ENCODE data around the gene MAML3. TPM values are rescaled to one million over a fixed set of nuclear protein-coding genes. Genes with fewer than 3 reads are reported as not detected.

The MAML3 gene
- polyA plus RNA-seq, 4 donors = 1.4 to 10.3 (median 3.4) TPM

DNA sequence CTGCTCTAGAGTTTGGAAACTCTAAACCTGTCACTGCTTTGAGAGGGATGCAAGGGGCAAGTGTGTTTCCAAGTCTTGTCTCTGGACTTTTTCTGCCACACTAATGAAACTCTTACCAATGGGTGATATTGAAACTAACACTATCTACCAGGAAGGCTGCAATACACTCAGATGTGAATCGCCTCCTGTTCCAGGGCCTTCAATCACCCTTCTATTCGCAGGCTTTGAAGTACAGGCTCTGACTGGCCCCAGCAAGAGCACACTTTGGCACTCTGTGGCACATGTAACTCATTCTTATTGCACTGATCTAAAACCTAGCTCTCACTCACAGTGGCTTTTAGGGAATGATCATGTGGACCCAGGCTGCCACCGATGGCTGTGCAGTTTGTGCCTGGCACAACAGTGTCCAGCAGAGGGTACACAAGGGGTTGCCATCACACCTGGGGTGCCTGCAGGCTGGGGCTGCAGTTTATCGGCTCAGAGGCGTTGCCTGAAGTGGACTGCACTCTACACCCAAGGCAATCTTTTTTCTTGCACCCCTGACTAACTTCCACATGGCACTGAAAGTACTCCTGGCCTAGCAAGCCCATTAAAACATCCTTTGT, 277.5 kb downstream of the MAML3 start:
- peak in 1 of 2 donors; percentile 28 for DNase-seq
- WGBS, 3 donors = 12 to 50% (median 23%) methylated on average over 5 of the region's 5 CpGs
- Histone ChIP-seq H3K4me3 (ENCODE audit: low read depth in 1 of 3, low read length in 3 of 3) (no peak overlapping the region), H3K27me3 (ENCODE audit: control insufficient read depth in 3 of 3, insufficient read depth in 3 of 3, low read length in 3 of 3) (peaks cover 0 to 2% (median 0%) of the 10 kb centered on the region in 3 donors), H3K27ac (ENCODE audit: low read depth in 1 of 3, low read length in 2 of 3) (no peak overlapping the region), H3K4me1 (ENCODE audit: control insufficient read depth in 3 of 3, insufficient read depth in 2 of 3, low read depth in 1 of 3, low read length in 2 of 3) (peaks cover 0 to 2% (median 0%) of the 10 kb centered on the region in 3 donors), H3K9me3 (ENCODE audit: control insufficient read depth in 2 of 2, insufficient read depth in 1 of 2, low read depth in 1 of 2, low read length in 1 of 2) (peaks cover 0 to 4% of the 10 kb centered on the region in 2 donors), H3K36me3 (ENCODE audit: control insufficient read depth in 3 of 3, insufficient read depth in 2 of 3, low read depth in 1 of 3, low read length in 3 of 3) (peaks cover 0 to 3% (median 0%) of the 10 kb centered on the region in 3 donors)
- no peak for FAIRE-seq

DNA sequence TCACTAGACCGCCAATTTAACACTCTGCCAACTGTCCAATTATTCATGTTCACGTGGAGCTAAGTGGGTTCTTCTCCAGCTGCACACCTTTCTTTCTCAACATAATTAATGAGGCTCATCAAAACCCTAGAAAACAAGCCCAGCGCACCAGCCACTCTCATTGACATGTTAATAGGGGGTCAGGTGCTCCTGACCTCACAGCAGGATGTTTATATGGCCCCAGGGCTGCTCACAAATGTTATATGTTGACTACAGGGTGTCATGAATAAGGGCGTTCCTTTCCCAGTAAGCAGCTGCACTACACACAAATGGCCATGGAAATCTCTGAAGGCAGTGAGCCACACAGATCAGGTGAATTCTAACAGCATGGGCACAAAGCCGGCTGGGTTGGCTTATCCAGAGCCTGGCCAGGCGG, 278.6 kb downstream of the MAML3 start:
- Histone ChIP-seq H3K4me1 (ENCODE audit: control insufficient read depth in 3 of 3, insufficient read depth in 2 of 3, low read depth in 1 of 3, low read length in 2 of 3) (peaks cover 0 to 2% (median 0%) of the 10 kb centered on the region in 3 donors), H3K27me3 (ENCODE audit: control insufficient read depth in 3 of 3, insufficient read depth in 3 of 3, low read length in 3 of 3) (no peaks in the 10 kb centered on the region), H3K36me3 (ENCODE audit: control insufficient read depth in 3 of 3, insufficient read depth in 2 of 3, low read depth in 1 of 3, low read length in 3 of 3) (peaks cover 0 to 3% (median 0%) of the 10 kb centered on the region in 3 donors), H3K27ac (ENCODE audit: low read depth in 1 of 3, low read length in 2 of 3) (no peak overlapping the region), H3K4me3 (ENCODE audit: low read depth in 1 of 3, low read length in 3 of 3) (no peak overlapping the region), H3K9me3 (ENCODE audit: control insufficient read depth in 2 of 2, insufficient read depth in 1 of 2, low read depth in 1 of 2, low read length in 1 of 2) (peaks cover 0 to 4% of the 10 kb centered on the region in 2 donors)
- no peak for DNase-seq
- FAIRE-seq = no peak
- WGBS, 3 donors = 88 to 96% (median 92%) methylated on average over 6 of the region's 6 CpGs

DNA sequence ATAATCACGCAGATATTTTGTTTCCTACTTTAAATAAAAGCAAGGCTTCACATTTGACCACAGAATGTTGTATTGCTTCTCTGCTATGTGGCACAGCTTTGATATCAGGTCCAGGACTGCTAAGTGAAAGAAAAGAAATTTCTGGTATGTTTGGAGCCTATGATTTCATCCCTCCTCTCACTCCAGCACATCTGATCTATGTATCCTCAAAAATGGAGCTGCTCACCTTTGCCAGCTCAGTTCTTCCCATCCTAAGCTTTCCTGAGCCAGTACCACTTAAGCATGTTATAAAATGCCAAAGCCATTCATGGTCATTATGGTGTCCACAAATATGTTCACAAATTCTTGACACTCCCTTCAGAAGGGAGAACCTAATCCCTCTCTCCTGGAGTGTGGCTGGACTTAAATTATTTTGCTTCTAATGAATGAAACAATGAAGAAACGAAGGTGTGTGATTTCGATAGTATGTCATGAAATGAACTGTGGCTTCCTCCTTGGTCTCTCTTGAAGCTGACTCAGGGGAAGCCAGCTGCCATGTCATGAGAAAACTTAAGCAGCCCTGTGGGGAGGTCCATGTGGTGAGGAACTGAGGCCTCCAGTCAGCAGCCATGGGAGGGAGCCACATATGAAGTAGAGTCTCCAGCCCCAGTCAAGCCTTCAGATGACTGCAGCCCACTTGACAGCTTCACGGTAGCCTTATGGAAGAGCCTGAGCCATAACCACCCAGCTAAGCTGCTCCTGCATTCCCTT, 280.7 kb downstream of the MAML3 start:
- H3K9me3 ChIP-seq (ENCODE audit: control insufficient read depth in 2 of 2, insufficient read depth in 1 of 2, low read depth in 1 of 2, low read length in 1 of 2) = peaks cover 0 to 4% of the 10 kb centered on the region in 2 donors
- peaks cover 0 to 2% (median 0%) of the 10 kb centered on the region in 3 donors for H3K4me1 ChIP-seq (ENCODE audit: control insufficient read depth in 3 of 3, insufficient read depth in 2 of 3, low read depth in 1 of 3, low read length in 2 of 3)
- peaks cover 0 to 3% (median 0%) of the 10 kb centered on the region in 3 donors for H3K36me3 ChIP-seq (ENCODE audit: control insufficient read depth in 3 of 3, insufficient read depth in 2 of 3, low read depth in 1 of 3, low read length in 3 of 3)
- no peak overlapping the region for H3K4me3 ChIP-seq (ENCODE audit: low read depth in 1 of 3, low read length in 3 of 3)
- DNase-seq (no peak), FAIRE-seq (no peak)
- no peaks in the 10 kb centered on the region for H3K27me3 ChIP-seq (ENCODE audit: control insufficient read depth in 3 of 3, insufficient read depth in 3 of 3, low read length in 3 of 3)
- H3K27ac ChIP-seq (ENCODE audit: low read depth in 1 of 3, low read length in 2 of 3) = no peak overlapping the region
- WGBS, 3 donors = 91 to 95% (median 93%) methylated on average over 4 of the region's 4 CpGs

DNA sequence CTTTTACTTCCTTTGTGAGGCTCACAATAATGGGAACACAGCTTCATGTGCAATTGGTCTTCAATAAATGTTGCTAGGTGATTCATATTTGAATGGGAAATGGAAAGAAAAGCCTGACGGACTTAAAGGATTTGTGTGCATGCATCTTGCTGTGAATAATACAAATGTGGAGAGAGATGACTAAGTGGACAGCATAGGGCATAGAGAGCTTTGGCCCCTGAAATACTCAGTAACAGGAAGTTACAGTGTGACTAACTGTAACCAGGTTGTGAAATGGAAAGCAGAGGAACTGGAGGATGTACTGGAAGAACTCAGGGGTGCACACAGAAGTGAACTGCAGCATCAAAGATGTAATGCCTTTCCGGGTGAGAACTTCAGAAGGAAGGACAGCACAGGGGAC, 281.7 kb downstream of the MAML3 start:
- no peak overlapping the region for H3K4me3 ChIP-seq (ENCODE audit: low read depth in 1 of 3, low read length in 3 of 3)
- H3K9me3 ChIP-seq (ENCODE audit: control insufficient read depth in 2 of 2, insufficient read depth in 1 of 2, low read depth in 1 of 2, low read length in 1 of 2) = peaks cover 0 to 4% of the 10 kb centered on the region in 2 donors
- H3K36me3 ChIP-seq (ENCODE audit: control insufficient read depth in 3 of 3, insufficient read depth in 2 of 3, low read depth in 1 of 3, low read length in 3 of 3) = peaks cover 0 to 3% (median 0%) of the 10 kb centered on the region in 3 donors
- no peak overlapping the region for H3K27ac ChIP-seq (ENCODE audit: low read depth in 1 of 3, low read length in 2 of 3)
- H3K4me1 ChIP-seq (ENCODE audit: control insufficient read depth in 3 of 3, insufficient read depth in 2 of 3, low read depth in 1 of 3, low read length in 2 of 3) = peaks cover 0 to 2% (median 0%) of the 10 kb centered on the region in 3 donors
- no peaks in the 10 kb centered on the region for H3K27me3 ChIP-seq (ENCODE audit: control insufficient read depth in 3 of 3, insufficient read depth in 3 of 3, low read length in 3 of 3)
- DNase-seq (no peak), FAIRE-seq (no peak)
- WGBS, 3 donors = 73 to 87% (median 84%) methylated on average over 2 of the region's 2 CpGs

DNA sequence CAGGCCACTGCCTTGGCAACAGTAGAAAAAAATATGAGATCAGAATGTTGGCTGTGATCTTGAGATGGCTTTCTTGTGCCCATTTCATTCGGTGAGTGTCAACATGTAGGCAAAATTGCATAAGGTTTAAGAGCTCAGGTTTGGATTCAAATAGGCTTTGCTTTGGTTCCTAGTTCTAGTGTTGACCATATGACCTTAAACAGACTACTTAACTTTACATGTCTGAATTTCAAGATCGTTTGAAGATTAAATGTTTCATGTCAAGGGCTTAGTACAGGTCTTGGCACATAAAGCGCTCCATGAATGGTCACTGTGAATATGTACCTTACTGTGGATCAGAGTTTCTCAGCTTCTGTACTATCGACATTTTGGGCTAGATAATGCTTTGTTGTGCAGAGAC, 284.2 kb downstream of the MAML3 start:
- no peak overlapping the region for H3K27ac ChIP-seq (ENCODE audit: low read depth in 1 of 3, low read length in 2 of 3)
- H3K27me3 ChIP-seq (ENCODE audit: control insufficient read depth in 3 of 3, insufficient read depth in 3 of 3, low read length in 3 of 3) = no peaks in the 10 kb centered on the region
- no peak for FAIRE-seq
- H3K9me3 ChIP-seq (ENCODE audit: control insufficient read depth in 2 of 2, insufficient read depth in 1 of 2, low read depth in 1 of 2, low read length in 1 of 2) = peaks cover 0 to 4% of the 10 kb centered on the region in 2 donors
- H3K4me3 ChIP-seq (ENCODE audit: low read depth in 1 of 3, low read length in 3 of 3) = no peak overlapping the region
- DNase-seq = no peak
- H3K4me1 ChIP-seq (ENCODE audit: control insufficient read depth in 3 of 3, insufficient read depth in 2 of 3, low read depth in 1 of 3, low read length in 2 of 3) = peaks cover 0 to 4% (median 3%) of the 10 kb centered on the region in 3 donors
- WGBS, 3 donors = 86 to 92% (median 90%) methylated on average over 4 of the region's 4 CpGs
- peaks cover 0 to 3% (median 0%) of the 10 kb centered on the region in 3 donors for H3K36me3 ChIP-seq (ENCODE audit: control insufficient read depth in 3 of 3, insufficient read depth in 2 of 3, low read depth in 1 of 3, low read length in 3 of 3)

DNA sequence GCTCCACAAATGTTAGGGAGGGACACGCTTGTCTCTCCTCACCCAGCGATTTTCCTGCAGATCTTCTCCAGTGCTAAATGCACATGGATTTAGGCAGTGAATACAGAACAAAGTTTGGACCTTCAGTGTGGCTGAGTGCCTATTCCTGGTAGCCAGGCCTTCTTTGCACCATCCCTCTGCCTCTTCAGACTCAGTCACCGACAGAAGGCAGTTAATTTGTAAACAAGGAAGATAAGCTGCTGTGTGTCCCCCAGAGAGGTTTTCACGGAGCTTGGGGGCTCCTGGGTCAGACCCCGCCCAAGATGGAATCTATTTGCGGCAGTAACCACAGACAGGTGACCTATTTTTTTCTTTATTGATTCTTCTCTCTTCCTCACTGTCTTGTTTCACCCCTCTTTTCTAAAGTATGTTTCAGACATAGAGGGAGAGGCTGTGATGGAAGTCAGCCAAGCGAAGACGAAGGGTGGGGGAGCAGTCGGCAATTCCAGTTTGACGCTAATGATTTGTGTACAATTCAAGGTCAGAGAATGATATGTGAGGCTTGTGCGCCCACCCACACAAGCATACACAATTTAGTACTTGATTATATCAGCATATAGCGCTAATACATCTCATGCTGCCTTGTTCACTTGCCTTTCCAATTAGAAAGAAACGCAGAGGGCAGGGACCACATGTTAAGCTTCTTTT, 287.6 kb downstream of the MAML3 start:
- Histone ChIP-seq H3K4me1 (ENCODE audit: control insufficient read depth in 3 of 3, insufficient read depth in 2 of 3, low read depth in 1 of 3, low read length in 2 of 3) (peaks cover 0 to 4% (median 3%) of the 10 kb centered on the region in 3 donors), H3K27me3 (ENCODE audit: control insufficient read depth in 3 of 3, insufficient read depth in 3 of 3, low read length in 3 of 3) (no peaks in the 10 kb centered on the region), H3K4me3 (ENCODE audit: low read depth in 1 of 3, low read length in 3 of 3) (no peak overlapping the region), H3K9me3 (ENCODE audit: control insufficient read depth in 2 of 2, insufficient read depth in 1 of 2, low read depth in 1 of 2, low read length in 1 of 2) (no peaks in the 10 kb centered on the region), H3K27ac (ENCODE audit: low read depth in 1 of 3, low read length in 2 of 3) (no peak overlapping the region), H3K36me3 (ENCODE audit: control insufficient read depth in 3 of 3, insufficient read depth in 2 of 3, low read depth in 1 of 3, low read length in 3 of 3) (no peaks in the 10 kb centered on the region)
- WGBS, 3 donors = 31 to 50% (median 47%) methylated on average over 13 of the region's 13 CpGs
- DNase-seq = peak; percentile 30 to 31
- no peak for FAIRE-seq

DNA sequence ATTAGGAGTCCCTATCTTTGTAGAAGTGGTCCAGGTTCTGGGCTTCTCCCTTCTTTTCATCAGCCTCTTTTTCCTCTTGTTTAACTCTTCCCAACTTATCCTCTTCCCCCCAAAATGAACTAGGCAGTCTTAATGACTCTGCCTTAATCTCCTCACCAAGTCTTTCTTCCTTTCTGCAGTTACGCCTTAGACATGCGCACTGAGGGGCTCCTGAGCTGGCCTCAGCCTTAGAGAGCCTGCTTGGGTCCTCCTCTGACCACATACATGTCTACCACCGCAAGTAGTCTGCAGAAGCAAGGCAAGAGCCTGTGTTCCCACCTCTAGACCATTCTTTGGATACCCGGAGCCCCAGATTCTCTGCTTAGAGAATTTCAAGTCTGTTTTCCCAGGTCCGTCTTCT, 288.4 kb downstream of the MAML3 start:
- Histone ChIP-seq H3K9me3 (ENCODE audit: control insufficient read depth in 2 of 2, insufficient read depth in 1 of 2, low read depth in 1 of 2, low read length in 1 of 2) (no peaks in the 10 kb centered on the region), H3K27me3 (ENCODE audit: control insufficient read depth in 3 of 3, insufficient read depth in 3 of 3, low read length in 3 of 3) (no peaks in the 10 kb centered on the region), H3K4me3 (ENCODE audit: low read depth in 1 of 3, low read length in 3 of 3) (no peak overlapping the region), H3K36me3 (ENCODE audit: control insufficient read depth in 3 of 3, insufficient read depth in 2 of 3, low read depth in 1 of 3, low read length in 3 of 3) (no peaks in the 10 kb centered on the region), H3K27ac (ENCODE audit: low read depth in 1 of 3, low read length in 2 of 3) (no peak overlapping the region), H3K4me1 (ENCODE audit: control insufficient read depth in 3 of 3, insufficient read depth in 2 of 3, low read depth in 1 of 3, low read length in 2 of 3) (peaks cover 0 to 4% (median 3%) of the 10 kb centered on the region in 3 donors)
- WGBS, 3 donors = 94 to 98% (median 98%) methylated on average over 5 of the region's 5 CpGs
- DNase-seq (no peak), FAIRE-seq (no peak)

DNA sequence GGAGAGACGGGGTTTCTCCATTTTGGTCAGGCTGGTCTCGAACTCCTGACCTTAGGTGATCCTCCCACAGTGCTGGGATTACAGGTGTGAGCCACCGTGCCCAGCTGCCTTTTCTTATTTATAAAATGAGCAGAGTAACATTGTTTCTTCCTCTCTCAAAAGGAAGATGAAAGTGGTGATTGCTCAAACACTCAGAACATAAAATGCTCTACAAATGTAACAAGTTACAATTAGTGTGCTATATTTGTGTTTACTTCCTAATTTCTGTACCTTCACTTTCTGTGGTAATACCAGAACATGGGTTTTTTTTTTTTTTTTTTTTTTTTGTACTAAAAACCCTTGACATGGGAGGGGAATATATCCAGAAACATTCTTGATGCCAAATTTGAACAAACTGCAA, 290.5 kb downstream of the MAML3 start:
- Histone ChIP-seq H3K4me3 (ENCODE audit: low read depth in 1 of 3, low read length in 3 of 3) (no peak overlapping the region), H3K27me3 (ENCODE audit: control insufficient read depth in 3 of 3, insufficient read depth in 3 of 3, low read length in 3 of 3) (no peaks in the 10 kb centered on the region), H3K27ac (ENCODE audit: low read depth in 1 of 3, low read length in 2 of 3) (no peak overlapping the region), H3K4me1 (ENCODE audit: control insufficient read depth in 3 of 3, insufficient read depth in 2 of 3, low read depth in 1 of 3, low read length in 2 of 3) (peaks cover 0 to 4% (median 3%) of the 10 kb centered on the region in 3 donors), H3K36me3 (ENCODE audit: control insufficient read depth in 3 of 3, insufficient read depth in 2 of 3, low read depth in 1 of 3, low read length in 3 of 3) (peaks cover 0 to 7% (median 0%) of the 10 kb centered on the region in 3 donors), H3K9me3 (ENCODE audit: control insufficient read depth in 2 of 2, insufficient read depth in 1 of 2, low read depth in 1 of 2, low read length in 1 of 2) (no peaks in the 10 kb centered on the region)
- FAIRE-seq = no peak
- WGBS, 3 donors = 79 to 94% (median 80%) methylated on average over 3 of the region's 3 CpGs
- no peak for DNase-seq
